Keratinocyte (primary cell): ENCODE results near the gene TNS1. TPM values are rescaled to one million over a fixed set of nuclear protein-coding genes. Genes with fewer than 3 reads are reported as not detected.

Experiments used
- DNase-seq: peaks from one replicate; pipeline ENCODE4 v3.0.0-alpha.2; 2011; ENCODE audit warnings: low read depth, missing footprints, low spot score
- FAIRE-seq: peaks from 2 replicates; lab custom pipeline; 2011; peaks lifted over from hg19 to GRCh38; lab: Jason Lieb, UNC
- H2AFZ ChIP-seq: 2 replicates; pipeline ENCODE4 v1.6.0; 2012; ENCODE audit warnings: low read length, control low read depth, inconsistent platforms; ENCODE audit not compliant: control insufficient read depth
- H3K27ac ChIP-seq: 2 replicates; pipeline ENCODE4 v1.5.1; 2011; ENCODE audit warnings: low read length; ENCODE audit not compliant: control insufficient read depth, insufficient read depth
- H3K27me3 ChIP-seq: 3 replicates; pipeline ENCODE4 v1.6.0; 2011; ENCODE audit warnings: low read length; ENCODE audit not compliant: control insufficient read depth, insufficient read depth; ENCODE audit errors: extremely low read depth
- H3K36me3 ChIP-seq, 2 experiments: 2 replicates in 1 of 2; 3 replicates in 1 of 2; pipeline ENCODE4 v1.5.1; 2011; ENCODE audit warnings: low read length in 2 of 2, mild to moderate bottlenecking in 1 of 2; ENCODE audit not compliant: control insufficient read depth in 2 of 2, insufficient read depth in 2 of 2; ENCODE audit errors: extremely low read depth in 1 of 2
- H3K4me1 ChIP-seq: 3 replicates; pipeline ENCODE4 v1.5.1; 2011; ENCODE audit warnings: low read length; ENCODE audit not compliant: control insufficient read depth, insufficient read depth; ENCODE audit errors: extremely low read depth
- H3K4me2 ChIP-seq: 3 replicates; pipeline ENCODE4 v1.6.0; 2011; ENCODE audit warnings: low read depth, low read length; ENCODE audit not compliant: control insufficient read depth, insufficient read depth; ENCODE audit errors: extremely low read depth
- H3K4me3 ChIP-seq, 3 experiments: fragments of 200-600 bp in 1 of 3; sonication (generic) in 1 of 3; 2 replicates in 2 of 3; 3 replicates in 1 of 3; pipeline ENCODE4 v1.5.1; 2011 to 2016; ENCODE audit warnings: low read length in 3 of 3, mild to moderate bottlenecking in 3 of 3, control low read depth in 2 of 3, inconsistent platforms in 1 of 3, low read depth in 1 of 3, mixed read lengths in 1 of 3, mixed run types in 1 of 3, moderate library complexity in 1 of 3; ENCODE audit not compliant: control insufficient read depth in 2 of 3, insufficient read depth in 2 of 3; ENCODE audit errors: extremely low read depth in 1 of 3
- H3K79me2 ChIP-seq: 2 replicates; pipeline ENCODE4 v1.6.0; 2012; ENCODE audit warnings: low read length; ENCODE audit not compliant: control insufficient read depth, insufficient read depth
- H3K9ac ChIP-seq: 3 replicates; pipeline ENCODE4 v1.6.0; 2011; ENCODE audit warnings: low read length; ENCODE audit not compliant: control insufficient read depth, insufficient read depth; ENCODE audit errors: extremely low read depth
- H3K9me1 ChIP-seq: 3 replicates; pipeline ENCODE4 v1.6.0; 2011; ENCODE audit warnings: low read length; ENCODE audit not compliant: control insufficient read depth, insufficient read depth; ENCODE audit errors: extremely low read depth
- H3K9me3 ChIP-seq: 2 replicates; pipeline ENCODE4 v1.5.1; 2012; ENCODE audit warnings: low read depth, low read length; ENCODE audit not compliant: control insufficient read depth
- H4K20me1 ChIP-seq: 3 replicates; pipeline ENCODE4 v1.6.0; 2011; ENCODE audit warnings: low read length; ENCODE audit not compliant: control insufficient read depth, insufficient read depth; ENCODE audit errors: extremely low read depth
- EZH2 ChIP-seq: IDR thresholded peaks from one replicate; pipeline ENCODE4 v1.6.1; 2012; ENCODE audit warnings: inconsistent platforms, mild to moderate bottlenecking, low read length, moderate library complexity
- dilution Hi-C: fragments of 300-500 bp; cut with MboI; formaldehyde crosslinking; loops from one replicate; pipeline ENCODE4 v1.7.0; 2020; ENCODE audit warnings: low sequenced_read_pairs; ENCODE audit not compliant: extremely low pct_ligation_motif_present
- polyA plus RNA-seq, 5 experiments: library from polyadenylated mRNA; depleted of rRNA in 3 of 5; stranded (reverse) in 3 of 5; stranded (forward) in 1 of 5; unstranded in 1 of 5; fragments of >200 nt; gene quantifications; 1 replicate in 1 of 5; 2 replicates in 3 of 5; 3 replicates in 1 of 5; pipeline versions ENCODE4 v1.2.1 to v1.2.3, GENCODE V29; 2011 to 2012; ENCODE audit warnings: missing spikeins in 2 of 5, low read depth in 1 of 5, low replicate concordance in 1 of 5
- TF ChIP-seq, protein P1 (sequence below), 3 experiments: IDR thresholded peaks in 1 of 3; conservative IDR thresholded peaks in 1 of 3; optimal IDR thresholded peaks in 1 of 3; 2 replicates in 2 of 3; 3 replicates in 1 of 3; pipeline versions ENCODE3 to v1.5.1; 2011; ENCODE audit warnings: low read length in 3 of 3, mild to moderate bottlenecking in 3 of 3, moderate library complexity in 2 of 3, control low read depth in 1 of 3, inconsistent platforms in 1 of 3; ENCODE audit not compliant: insufficient read depth in 2 of 3; ENCODE audit errors: extremely low read depth in 1 of 3

Gene TNS1
- polyA plus RNA-seq, 1 donor (not counting 4 experiments of a cell fraction or from before 2014, with no cell fraction given), result 2.5 TPM

DNA sequence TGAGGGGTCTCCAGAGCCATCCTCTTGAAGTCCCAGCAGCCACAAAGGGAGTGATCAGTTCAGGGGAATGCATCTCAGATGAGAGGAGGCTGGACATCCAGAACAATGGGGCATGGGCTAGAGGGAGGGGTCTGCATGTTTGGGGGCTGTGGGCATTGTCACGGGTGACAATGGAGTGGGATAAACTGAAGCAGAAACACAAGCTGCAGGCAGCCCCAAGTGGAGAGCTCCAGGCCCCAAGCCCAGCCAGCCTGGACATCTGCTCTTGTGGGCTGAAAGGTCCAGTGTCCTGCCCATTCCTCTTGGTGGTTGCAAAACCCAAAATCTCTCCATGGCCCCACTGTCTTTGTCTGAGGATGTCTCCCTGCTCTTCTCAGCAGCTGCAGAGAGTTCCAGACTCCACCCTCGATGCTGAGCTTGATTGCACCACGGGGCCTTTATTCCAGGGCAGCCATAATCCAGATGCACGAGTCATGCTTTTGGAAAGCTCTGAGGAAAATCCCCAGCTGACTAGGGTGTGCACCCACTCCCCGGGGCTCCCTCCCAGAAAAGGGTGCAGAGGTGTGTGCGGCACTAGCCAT, 149.4 kb downstream of the TNS1 start:
- Histone ChIP-seq H3K27me3 (no peaks in the 10 kb centered on the region), H3K36me3 (no peaks in the 10 kb centered on the region), H3K9me3 (no peaks in the 10 kb centered on the region), H3K9ac (no peak overlapping the region), H3K9me1 (no peaks in the 10 kb centered on the region), H3K27ac (no peak overlapping the region), H4K20me1 (no peaks in the 10 kb centered on the region), H3K4me1 (peaks cover 38% of the 10 kb centered on the region), H3K79me2 (no peaks in the 10 kb centered on the region), H3K4me3 (no peak overlapping the region), H3K4me2 (no peak overlapping the region), H2AFZ (no peak overlapping the region)
- no peak for TF ChIP-seq EZH2
- TF ChIP-seq, protein P1, sequence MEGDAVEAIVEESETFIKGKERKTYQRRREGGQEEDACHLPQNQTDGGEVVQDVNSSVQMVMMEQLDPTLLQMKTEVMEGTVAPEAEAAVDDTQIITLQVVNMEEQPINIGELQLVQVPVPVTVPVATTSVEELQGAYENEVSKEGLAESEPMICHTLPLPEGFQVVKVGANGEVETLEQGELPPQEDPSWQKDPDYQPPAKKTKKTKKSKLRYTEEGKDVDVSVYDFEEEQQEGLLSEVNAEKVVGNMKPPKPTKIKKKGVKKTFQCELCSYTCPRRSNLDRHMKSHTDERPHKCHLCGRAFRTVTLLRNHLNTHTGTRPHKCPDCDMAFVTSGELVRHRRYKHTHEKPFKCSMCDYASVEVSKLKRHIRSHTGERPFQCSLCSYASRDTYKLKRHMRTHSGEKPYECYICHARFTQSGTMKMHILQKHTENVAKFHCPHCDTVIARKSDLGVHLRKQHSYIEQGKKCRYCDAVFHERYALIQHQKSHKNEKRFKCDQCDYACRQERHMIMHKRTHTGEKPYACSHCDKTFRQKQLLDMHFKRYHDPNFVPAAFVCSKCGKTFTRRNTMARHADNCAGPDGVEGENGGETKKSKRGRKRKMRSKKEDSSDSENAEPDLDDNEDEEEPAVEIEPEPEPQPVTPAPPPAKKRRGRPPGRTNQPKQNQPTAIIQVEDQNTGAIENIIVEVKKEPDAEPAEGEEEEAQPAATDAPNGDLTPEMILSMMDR (optimal IDR thresholded peaks at IDR 0.05 in 1 of 3, IDR thresholded peaks at IDR 0.05 in 1 of 3, conservative IDR thresholded peaks at IDR 0.05 in 1 of 3; ENCODE audit: extremely low read depth in 1 of 3, insufficient read depth in 2 of 3, low read length in 3 of 3), result no peak
- FAIRE-seq, result no peak
- dilution Hi-C loops, result no loop called here
- DNase-seq, result no peak

DNA sequence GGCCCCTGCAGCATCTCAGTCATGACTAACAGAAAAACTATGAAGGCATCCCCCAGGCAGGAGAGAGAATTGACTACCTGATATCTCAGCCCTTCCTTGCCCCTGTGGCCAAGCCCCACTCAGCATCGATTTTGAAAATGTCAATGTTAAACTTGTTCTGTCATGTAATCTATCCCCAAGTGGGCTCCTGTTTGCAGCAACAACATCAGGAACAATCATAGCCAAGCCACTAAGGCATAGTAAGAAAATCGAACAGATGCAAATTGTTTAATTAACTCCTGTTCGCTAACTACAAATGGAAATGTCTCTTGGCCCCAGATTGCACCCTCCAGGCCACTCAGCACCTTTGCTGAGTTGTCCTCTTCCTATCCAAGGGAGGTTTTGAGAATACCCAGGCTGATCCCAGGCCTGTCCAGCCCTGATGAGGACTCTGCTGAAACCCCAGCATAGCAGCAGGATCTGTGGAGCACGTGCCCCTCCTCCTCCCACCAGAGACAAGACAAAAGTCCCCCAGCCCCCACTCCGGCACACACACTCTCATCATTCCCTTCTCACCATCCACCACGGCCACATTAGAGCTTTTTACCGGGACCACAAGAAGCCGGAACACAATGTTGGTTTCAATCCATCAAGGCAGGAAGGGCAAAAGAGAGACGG, 150.1 kb downstream of the TNS1 start:
- Histone ChIP-seq H4K20me1 (no peaks in the 10 kb centered on the region), H3K4me2 (no peak overlapping the region), H3K27me3 (no peaks in the 10 kb centered on the region), H3K4me3 (no peak overlapping the region), H2AFZ (no peak overlapping the region), H3K36me3 (no peaks in the 10 kb centered on the region), H3K79me2 (no peaks in the 10 kb centered on the region), H3K9me1 (no peaks in the 10 kb centered on the region), H3K9ac (no peak overlapping the region), H3K4me1 (peaks cover 38% of the 10 kb centered on the region), H3K27ac (no peak overlapping the region), H3K9me3 (no peaks in the 10 kb centered on the region)
- DNase-seq (no peak), FAIRE-seq (no peak)
- TF ChIP-seq, protein P1 (optimal IDR thresholded peaks at IDR 0.05 in 1 of 3, IDR thresholded peaks at IDR 0.05 in 1 of 3, conservative IDR thresholded peaks at IDR 0.05 in 1 of 3; ENCODE audit: extremely low read depth in 1 of 3, insufficient read depth in 2 of 3, low read length in 3 of 3), result no peak
- TF ChIP-seq EZH2, result no peak
- dilution Hi-C loops, result no loop called here
